Osteocyte (in vitro differentiated cells): ENCODE data around the gene HOXD1. TPM values are rescaled to one million over a fixed set of nuclear protein-coding genes. Genes with fewer than 3 reads are reported as not detected.

Source experiments
- DNase-seq: peaks from one replicate; pipeline ENCODE4 v3.0.0; 2021; ENCODE audit warnings: mixed read lengths; ENCODE audit not compliant: unreplicated experiment; ENCODE audit errors: extremely low spot score
- H3K27ac Mint-ChIP-seq: one replicate; pipeline ENCODE4 v1.8.0; 2021; ENCODE audit warnings: mild to moderate bottlenecking, mixed read lengths; ENCODE audit not compliant: unreplicated experiment
- H3K27me3 Mint-ChIP-seq: one replicate; pipeline ENCODE4 v1.8.0; 2021; ENCODE audit warnings: mixed read lengths; ENCODE audit not compliant: unreplicated experiment
- H3K36me3 Mint-ChIP-seq: one replicate; pipeline ENCODE4 v1.8.0; 2021; ENCODE audit warnings: mixed read lengths; ENCODE audit not compliant: unreplicated experiment
- H3K4me1 Mint-ChIP-seq: one replicate; pipeline ENCODE4 v1.8.0; 2021; ENCODE audit warnings: mixed read lengths; ENCODE audit not compliant: unreplicated experiment
- H3K4me3 Mint-ChIP-seq: one replicate; pipeline ENCODE4 v1.8.0; 2021; ENCODE audit warnings: mild to moderate bottlenecking, moderate library complexity, mixed read lengths; ENCODE audit not compliant: unreplicated experiment
- H3K9me3 Mint-ChIP-seq: one replicate; pipeline ENCODE4 v1.8.0; 2021; ENCODE audit warnings: mixed read lengths; ENCODE audit not compliant: unreplicated experiment
- total RNA-seq: library from RNA; stranded (reverse); gene quantifications from 2 replicates; pipeline ENCODE4 v1.2.1, GENCODE V29; 2021
- TF ChIP-seq, protein P1 (sequence below): fragments of 200-600 bp; sonication (generic); IDR thresholded peaks from 2 replicates; pipeline ENCODE4 v1.5.0; 2021; ENCODE audit warnings: antibody characterized with exemption, mild to moderate bottlenecking, moderate library complexity

Gene HOXD1
- total RNA-seq, 1 donor from 2014 or later = not detected

DNA sequence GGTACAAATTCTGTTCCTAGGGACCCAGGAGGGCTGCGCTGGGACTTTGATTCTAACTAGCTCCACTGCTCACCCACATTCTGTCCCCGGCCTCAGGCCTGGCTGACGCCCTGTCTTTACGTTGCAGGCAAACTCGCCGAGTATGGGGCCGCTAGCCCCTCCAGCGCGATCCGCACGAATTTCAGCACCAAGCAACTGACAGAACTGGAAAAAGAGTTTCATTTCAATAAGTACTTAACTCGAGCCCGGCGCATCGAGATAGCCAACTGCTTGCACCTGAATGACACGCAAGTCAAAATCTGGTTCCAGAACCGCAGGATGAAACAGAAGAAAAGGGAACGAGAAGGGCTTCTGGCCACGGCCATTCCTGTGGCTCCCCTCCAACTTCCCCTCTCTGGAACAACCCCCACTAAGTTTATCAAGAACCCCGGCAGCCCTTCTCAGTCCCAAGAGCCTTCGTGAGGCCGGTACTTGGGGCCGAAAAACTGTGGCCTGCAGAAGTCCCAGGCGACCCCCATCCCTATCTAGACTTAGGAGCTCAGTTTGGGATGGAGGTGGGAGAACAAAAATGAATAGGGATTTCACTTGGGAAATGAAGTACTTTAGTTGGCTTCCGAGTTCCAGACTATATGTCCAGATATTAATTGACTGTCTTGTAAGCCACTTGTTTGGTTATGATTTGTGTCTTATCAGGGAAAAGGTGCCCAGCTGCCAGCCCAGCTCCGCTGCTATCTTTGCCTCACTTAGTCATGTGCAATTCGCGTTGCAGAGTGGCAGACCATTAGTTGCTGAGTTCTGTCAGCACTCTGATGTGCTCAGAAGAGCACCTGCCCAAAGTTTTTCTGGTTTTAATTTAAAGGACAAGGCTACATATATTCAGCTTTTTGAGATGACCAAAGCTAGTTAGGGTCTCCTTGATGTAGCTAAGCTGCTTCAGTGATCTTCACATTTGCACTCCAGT, 1.5 kb downstream of the HOXD1 start:
- no peaks in the 10 kb centered on the region for H3K9me3 Mint-ChIP-seq
- no peak overlapping the region for H3K27ac Mint-ChIP-seq
- H3K4me3 Mint-ChIP-seq = peak overlapping the region; percentile 17
- TF ChIP-seq, protein P1, sequence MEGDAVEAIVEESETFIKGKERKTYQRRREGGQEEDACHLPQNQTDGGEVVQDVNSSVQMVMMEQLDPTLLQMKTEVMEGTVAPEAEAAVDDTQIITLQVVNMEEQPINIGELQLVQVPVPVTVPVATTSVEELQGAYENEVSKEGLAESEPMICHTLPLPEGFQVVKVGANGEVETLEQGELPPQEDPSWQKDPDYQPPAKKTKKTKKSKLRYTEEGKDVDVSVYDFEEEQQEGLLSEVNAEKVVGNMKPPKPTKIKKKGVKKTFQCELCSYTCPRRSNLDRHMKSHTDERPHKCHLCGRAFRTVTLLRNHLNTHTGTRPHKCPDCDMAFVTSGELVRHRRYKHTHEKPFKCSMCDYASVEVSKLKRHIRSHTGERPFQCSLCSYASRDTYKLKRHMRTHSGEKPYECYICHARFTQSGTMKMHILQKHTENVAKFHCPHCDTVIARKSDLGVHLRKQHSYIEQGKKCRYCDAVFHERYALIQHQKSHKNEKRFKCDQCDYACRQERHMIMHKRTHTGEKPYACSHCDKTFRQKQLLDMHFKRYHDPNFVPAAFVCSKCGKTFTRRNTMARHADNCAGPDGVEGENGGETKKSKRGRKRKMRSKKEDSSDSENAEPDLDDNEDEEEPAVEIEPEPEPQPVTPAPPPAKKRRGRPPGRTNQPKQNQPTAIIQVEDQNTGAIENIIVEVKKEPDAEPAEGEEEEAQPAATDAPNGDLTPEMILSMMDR = no peak
- no peaks in the 10 kb centered on the region for H3K36me3 Mint-ChIP-seq
- DNase-seq = no peak
- H3K4me1 Mint-ChIP-seq = peaks cover 16% of the 10 kb centered on the region
- peaks cover 68% of the 10 kb centered on the region for H3K27me3 Mint-ChIP-seq

DNA sequence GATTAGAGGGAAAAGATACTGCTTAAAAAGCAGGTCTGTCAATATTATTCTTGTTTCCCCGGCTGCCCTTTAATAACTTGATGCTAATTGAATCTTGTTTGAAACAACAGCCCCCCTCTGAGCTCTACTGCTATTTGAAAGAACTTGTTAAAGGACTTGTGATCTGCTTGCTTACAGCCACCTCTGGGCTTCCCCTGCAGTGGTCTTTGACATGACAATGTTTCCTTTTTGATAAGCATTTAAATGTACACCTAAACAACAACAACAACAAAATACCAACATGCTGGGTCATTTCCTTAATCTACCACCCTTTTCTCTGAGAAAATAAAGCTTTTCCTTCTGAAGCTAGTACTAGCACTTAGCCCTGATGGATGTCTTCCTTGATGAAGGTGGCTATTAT, 3.9 kb downstream of the HOXD1 start:
- TF ChIP-seq, protein P1 = no peak
- Mint-ChIP-seq H3K27ac (no peak overlapping the region), H3K27me3 (peaks cover 56% of the 10 kb centered on the region), H3K4me1 (peaks cover 14% of the 10 kb centered on the region), H3K4me3 (no peak overlapping the region), H3K36me3 (no peaks in the 10 kb centered on the region), H3K9me3 (no peaks in the 10 kb centered on the region)
- no peak for DNase-seq

DNA sequence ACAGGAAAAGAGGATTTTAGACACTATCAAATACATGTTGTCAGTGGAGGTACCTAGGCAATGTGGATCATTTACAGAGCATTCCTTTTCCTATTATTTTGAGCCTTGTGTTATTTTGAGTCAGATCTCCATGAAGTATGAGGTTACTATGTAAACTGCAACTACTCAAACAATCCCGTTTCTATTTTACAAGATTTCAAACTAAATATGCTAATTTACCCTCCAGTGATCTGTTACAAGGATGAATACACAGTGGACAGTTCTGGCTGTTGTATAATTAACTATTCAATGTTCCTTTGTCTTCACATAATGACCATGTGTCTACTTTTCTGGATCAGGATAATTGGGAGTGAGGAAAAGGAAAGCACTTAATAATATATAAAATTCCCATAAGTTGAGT, 4.6 kb downstream of the HOXD1 start:
- DNase-seq = no peak
- H3K27me3 Mint-ChIP-seq = peaks cover 52% of the 10 kb centered on the region
- TF ChIP-seq, protein P1 = no peak
- no peaks in the 10 kb centered on the region for H3K36me3 Mint-ChIP-seq
- H3K4me1 Mint-ChIP-seq = peaks cover 7% of the 10 kb centered on the region
- no peaks in the 10 kb centered on the region for H3K9me3 Mint-ChIP-seq
- H3K4me3 Mint-ChIP-seq = no peak overlapping the region
- H3K27ac Mint-ChIP-seq = no peak overlapping the region

DNA sequence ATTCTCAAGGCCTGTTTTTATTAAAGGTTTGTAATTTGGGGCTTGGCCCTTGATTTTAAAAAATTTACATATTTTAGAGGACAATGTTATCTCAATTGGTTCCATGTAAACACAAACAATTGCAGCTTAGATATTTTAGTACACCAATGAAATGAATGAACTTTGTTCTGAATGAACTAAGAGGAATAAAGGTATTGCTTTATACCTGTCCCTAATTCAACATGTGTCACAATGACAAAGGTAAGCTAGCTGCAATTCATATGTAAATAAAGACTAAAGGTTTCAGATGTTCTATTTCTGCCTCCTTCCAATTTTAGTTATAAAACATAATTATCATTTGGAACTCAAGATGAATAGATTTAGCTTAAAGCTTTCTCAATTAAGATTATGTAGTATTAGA, 11.4 kb downstream of the HOXD1 start:
- Mint-ChIP-seq H3K27me3 (peaks cover 20% of the 10 kb centered on the region), H3K36me3 (no peaks in the 10 kb centered on the region), H3K4me1 (no peaks in the 10 kb centered on the region), H3K9me3 (no peaks in the 10 kb centered on the region), H3K4me3 (no peak overlapping the region), H3K27ac (no peak overlapping the region)
- no peak for DNase-seq
- TF ChIP-seq, protein P1 = no peak

DNA sequence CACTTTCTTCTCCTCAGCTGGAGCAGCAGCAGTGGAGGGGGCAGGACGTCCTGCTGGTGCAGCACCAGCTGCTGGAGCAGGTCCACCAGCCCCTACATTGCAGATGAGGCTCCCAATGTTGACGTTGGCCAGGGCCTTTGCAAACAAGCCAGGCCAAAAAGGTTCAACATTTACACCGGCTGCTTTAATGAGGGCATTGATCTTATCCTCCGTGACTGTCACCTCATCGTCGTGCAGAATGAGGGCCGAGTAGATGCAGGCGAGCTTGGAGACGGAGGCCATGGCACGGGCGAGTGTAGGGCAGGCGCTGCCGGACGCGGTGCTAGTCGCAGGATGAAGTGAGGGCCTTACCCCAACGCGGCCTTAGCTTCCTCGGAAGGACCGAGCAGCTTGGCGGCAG, 12.5 kb downstream of the HOXD1 start:
- TF ChIP-seq, protein P1 = no peak
- Mint-ChIP-seq H3K36me3 (no peaks in the 10 kb centered on the region), H3K4me1 (no peaks in the 10 kb centered on the region), H3K4me3 (no peak overlapping the region), H3K27me3 (peaks cover 20% of the 10 kb centered on the region), H3K27ac (no peak overlapping the region), H3K9me3 (no peaks in the 10 kb centered on the region)
- DNase-seq = no peak
